NCI-H1105 (cell line): ENCODE data around the gene SORCS2.

Experiments
- DNase-seq: peaks from one replicate; lab custom pipeline; 2025; lab: John Stamatoyannopoulos, UW

SORCS2 gene

DNA sequence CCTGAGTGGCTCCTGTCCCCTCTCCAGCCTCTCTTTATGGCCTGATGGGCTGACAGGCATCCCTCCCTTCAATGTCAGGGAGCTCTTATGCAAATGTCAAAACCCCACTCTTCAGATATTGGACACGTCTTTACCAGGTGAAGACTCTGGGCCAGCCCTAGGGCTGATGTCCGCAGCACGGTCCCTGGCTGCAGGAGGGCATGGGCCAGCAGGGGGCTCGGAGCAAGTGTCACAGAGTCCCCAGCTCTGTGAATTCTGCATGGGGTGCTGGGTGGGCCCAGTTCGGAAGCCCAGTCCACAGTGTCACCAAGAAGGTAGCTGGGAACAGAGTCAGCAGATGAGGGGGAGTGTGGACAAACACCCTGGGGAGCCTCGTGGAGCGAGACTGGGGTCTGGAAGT, 282.0 kb downstream of the SORCS2 start:
- no peak for DNase-seq

DNA sequence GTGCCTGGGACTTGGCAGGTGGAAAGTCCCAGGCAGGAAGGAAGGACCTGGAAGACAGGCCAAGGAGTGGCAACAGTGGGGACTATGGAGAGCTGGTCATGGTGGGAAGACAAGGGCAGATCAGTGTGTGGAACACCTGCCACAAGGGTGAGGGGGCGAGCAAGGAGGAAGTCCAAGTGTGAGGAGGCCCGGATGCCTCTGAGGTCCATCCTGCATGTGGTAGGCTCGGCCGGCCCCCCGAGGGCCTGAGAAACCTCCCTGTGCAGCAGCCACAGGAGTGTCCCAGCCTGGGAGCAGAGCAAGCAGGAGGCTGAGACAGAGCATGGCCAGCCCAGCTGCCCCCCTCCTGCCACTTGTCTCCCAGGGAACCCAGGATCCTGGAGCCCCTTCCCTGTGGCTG, 282.9 kb downstream of the SORCS2 start:
- no peak for DNase-seq

DNA sequence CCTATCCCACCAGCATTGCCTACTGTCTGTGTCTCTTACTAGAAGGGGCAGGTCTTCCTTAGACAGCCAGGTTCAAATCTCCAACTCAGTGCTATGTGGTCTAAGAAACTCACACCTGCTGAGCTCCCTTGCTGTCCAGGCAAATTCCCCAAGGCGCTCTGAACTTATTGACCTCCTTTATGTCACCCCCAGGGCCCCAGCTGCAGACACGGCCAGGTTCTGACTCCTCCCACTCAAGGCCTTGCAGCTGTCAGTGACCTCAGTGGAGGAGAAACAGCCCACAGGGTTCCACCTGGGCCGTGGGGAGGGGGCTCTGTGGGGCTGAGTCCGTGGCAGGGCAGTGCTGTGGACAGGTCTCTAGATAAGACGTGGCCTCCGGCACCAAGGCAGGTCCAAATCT, 284.5 kb downstream of the SORCS2 start:
- DNase-seq = no peak

DNA sequence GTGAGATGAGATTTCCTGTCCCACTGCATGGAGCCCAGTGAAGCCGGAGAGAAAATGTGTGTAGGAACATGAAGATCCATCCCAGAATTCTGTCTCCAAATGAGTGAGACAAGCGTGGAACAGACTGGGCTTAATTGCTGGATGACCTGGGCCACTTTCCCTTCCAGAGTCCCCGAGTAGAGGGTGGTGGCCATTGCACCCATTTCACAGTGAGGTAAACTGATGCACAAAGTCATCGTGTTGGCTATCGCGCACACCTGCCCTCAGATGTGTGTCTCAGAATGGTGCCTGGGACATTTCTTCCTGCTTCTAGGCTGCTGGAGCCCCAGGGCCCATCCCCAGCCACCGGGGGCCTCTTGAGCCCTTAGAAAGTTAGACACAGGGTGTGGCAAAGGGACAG, 285.4 kb downstream of the SORCS2 start:
- no peak for DNase-seq

DNA sequence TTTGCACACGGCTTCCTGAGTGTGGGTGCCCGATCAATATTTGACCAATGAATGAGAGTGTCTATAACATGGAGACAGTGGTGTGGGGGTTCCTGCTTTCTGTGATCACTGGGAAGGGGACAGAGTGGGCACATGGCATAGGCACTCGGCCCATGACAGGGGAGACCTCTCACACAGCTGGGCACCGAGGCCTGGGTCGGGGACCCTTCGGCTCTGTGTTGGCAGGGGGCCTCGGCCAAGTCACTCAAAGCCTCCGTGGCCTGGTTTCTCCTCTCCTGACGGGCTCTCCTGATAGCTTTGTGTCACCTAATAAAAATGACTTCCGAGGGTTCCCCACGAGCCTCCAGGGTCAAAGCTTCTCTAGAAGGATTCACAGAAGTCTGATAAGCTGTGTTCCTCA, 286.3 kb downstream of the SORCS2 start:
- DNase-seq = no peak

DNA sequence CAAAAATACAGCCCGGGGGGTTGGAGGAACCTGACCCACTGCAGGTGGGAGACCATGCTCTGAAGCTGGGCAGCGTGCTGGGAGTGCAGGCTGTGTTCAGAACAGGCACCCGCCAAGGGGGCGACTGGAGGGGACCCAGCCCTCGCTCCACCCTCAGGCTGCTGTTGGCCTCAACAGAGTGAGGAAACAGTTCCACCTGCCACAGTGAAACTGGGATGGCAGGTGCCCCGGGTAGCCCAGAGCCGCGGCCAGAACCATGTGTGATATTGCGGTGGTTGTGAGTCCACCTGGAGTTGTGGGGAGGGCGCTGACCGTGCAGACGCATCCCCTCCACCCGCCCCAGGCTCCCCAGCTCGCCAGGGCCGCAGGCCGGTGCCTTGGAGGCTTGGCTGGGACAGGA, 288.1 kb downstream of the SORCS2 start:
- DNase-seq = no peak

DNA sequence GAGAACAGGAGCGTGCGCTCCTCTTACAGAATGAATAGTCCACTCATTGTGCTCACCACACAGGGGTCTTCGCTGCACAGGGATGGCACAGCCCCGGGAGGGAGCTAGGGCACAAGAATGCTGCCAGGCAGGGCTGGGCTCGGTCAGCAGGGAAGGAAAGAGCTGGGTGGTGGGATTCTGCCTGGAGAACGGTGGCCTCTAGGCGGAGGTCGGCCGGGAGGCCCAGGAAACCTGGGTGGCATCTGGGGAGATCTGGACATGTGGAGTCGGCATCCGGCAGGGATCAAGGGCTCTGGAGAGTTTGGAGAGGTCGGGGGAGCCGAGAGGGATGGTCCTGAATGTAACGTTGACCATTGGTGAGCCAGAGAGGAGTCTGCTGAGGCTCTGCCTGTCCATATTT, 288.9 kb downstream of the SORCS2 start:
- no peak for DNase-seq

DNA sequence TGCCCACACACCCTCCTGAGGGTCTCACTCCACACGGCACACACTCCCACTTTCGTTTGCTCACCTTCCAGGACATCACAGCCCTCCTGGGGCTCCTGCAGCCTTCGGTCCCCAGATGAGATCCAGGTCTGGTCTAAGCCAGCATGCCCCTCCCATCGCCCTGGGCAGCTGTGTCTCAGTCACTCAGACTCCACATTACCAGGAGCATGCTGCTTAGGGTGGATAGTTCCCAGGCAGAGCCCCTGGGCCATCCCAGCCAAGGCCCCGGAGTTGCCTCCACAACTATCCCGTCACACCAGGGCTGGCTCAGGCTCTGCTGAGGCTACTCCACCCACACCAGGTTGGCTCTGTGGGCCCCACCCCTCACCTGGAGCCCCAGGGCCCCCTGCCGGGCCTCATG, 292.8 kb downstream of the SORCS2 start:
- DNase-seq = no peak

DNA sequence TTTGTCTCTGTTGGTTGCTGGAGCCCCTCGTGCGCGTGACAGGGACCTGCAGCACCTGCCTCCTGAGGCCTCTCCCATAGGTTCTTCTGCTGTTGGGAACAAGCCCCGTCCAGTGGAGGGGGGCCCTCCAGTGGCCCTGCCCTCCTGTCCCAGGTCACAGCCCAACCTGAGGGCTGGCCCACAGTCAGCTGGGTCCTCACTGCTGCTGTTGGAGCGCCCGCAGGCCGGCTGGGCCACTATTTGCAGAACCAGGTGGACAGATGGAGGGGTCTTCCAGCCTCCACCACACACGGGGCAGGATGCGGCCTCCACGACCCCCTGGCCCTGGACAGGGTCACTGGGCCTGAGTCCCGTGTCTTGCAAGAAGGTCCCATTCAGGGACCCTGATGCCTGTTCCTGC, 293.8 kb downstream of the SORCS2 start:
- no peak for DNase-seq

DNA sequence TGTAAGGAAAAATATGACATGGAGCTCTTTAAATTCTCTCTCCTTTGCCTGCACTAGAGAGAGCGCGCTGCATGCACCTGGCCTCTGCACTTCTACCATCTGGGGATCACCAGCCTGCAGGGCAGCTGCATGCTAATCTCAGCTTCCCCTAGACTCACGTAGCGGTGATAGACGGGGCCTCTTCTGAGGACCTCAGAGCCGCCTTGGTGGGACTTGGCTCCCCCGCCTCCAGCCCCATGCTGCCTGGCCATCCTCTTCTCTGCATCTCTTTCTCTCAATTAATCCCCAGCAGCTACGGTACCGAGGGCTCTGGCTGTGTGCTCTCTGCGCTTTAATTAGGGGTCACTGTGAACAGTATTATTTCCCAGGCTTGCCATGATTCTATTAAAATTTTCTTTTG, 295.2 kb downstream of the SORCS2 start:
- DNase-seq = no peak

DNA sequence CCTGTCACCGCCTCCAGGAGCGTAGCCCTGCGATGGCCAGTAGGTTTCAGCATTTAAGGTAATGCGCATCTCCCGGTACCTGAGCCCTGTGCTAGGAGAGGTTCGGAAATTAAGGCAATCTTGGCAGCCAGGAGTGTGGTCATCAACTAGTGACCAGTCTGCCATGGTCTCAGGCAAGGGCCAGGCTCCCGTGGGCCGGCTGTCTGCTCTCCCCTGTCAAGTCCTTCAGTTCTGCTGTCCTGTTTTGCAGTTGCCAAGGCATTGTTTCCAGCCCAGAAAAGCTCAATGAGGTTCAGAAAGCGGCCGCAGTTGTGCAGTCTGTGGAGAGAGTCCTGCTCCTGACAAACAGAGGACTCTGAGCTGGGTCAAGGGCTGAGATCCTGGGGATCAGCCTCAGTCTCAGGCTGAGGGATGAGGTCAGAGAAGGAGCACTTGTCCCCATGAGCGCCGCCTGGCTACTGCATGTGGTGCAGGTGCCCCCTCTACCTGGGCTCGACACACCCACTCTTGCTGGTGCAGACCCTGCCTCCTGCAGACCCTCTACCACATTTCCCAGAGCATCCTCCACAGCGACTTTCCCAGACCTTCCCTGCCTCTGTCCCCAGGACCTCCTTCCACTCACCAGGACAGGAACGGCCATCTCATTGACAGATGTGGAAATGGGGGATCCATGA, 295.8 kb downstream of the SORCS2 start:
- DNase-seq = no peak

DNA sequence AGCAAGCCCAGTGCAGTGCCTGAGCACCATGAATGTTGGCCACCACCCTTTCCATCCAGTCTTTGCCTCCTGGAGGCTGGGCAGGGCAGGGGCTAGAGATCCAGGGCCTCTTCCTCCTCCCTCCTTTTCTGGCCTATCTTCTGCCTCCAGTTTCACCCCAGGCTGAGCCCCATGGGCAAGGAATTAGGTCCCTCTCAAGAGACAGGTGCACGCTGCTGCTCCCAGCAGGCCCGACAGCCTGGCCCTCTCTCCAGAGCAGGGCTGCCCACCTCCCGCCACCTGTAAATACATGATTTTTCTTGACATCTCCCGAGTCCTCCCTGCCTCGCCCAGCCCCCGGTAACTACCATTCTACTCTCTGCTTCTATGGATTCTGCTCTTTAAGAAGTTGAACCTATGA, 299.6 kb downstream of the SORCS2 start:
- DNase-seq = no peak

DNA sequence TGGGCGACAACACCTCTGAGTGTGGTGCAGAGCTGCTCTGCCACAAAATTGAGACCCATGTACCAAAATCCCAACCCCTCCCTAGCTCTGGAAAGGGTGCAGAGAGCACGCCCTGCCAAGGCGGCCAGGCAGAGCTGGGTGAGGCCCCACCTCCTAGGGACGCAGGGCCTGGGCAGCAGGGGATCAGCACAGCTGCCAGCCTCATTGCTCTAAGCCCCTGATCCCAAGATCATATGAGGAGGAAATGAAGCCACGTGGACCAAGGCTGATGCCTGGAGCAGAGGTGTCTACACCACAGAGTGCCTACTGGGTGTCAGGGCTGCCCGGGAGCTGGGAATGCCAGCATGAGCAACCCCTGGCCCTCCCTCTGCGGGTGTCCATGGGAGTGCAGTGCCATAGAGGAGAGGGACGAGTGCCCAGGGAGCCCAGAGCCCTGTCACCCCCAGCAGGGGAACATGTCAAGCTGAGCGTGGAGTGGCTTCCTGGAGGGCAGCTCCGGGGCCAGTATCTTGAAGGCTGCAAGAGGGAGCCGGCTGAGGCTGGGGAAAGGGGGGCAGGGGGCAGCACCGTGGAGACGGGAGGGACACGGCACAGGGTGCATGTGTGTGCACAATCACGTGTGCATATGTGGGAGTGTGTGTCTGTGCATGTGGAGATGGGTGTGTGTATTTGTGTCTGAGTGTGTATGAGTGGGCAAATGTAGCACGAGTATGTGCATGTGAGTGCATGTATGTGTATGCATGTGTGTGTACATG, 306.3 kb downstream of the SORCS2 start:
- DNase-seq = no peak

DNA sequence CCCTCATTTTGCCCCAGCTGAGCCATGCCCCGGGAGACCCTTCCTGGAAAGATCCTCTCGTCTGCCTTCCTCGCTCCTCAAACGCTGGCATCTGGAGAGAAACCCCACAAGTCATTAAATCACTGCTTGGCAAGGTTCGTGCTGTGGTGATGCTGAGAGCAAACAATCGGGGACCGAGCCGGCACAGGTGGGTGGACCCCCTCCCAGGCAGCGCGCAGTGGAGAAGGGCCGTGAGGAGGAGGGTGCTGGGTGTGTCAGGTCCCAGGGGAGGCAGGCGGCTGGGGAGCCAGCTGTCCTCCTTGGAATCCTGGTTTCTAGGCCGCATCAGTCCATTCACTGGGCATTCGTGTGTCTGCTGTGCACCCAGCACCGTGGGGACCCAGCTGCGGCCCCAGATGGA, 307.3 kb downstream of the SORCS2 start:
- DNase-seq = no peak

DNA sequence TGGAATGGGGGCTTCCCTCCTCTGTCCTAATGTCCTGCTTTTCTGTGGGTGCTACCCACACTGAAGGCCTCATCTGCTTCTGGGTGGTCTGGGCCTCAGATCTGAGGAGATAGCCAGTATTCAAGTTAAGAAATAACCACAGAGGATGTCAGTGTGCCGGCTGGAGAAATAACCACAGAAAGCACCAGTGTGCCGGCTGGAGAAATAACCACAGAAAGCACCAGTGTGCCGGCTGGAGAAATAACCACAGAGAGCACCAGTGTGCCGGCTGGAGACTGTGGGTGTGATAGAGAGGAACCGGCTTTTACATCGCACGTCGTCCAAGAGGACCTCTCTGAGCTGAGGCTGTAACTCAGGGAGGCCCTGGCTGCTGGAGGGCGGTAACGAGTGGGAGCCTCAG, 308.1 kb downstream of the SORCS2 start:
- DNase-seq = no peak

DNA sequence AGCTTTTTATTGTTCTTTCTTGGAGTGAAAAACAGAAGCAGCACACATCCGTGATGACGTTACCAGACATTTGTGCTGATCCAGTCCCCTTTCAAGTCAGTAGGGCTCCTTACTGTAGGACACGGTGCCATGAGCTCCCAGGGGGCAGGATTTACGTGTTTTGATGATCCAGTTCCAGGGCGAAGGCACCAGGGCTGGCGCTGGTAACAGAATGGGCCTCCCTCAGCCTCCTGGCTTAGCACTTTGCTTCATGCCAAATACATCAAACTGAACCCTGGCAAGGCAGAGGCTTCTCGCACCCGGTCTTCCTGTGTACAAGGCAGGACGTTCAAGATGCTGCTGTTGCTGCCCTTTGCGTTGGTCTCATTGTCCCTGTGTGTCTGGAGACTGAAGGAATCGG, 309.0 kb downstream of the SORCS2 start:
- DNase-seq = no peak

DNA sequence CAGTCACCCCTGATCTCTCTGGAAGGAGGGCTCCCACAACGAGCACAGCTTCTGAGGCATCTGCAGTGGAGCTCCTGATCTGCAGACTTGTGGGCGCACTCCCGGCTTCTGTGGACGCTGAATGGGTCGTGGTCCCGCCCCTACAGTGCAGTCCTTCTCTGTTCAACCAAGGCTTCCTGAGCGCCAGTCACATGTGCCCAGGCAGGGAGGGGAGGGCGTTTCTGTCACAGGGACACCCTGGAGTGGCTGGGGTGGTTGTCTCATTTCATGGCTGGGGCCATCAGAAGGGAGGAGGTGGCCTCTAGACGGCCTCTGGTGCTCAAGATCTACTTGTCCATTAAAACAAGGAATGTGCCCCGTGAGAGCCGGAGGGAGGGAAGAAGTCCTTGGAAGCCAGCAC, 309.5 kb downstream of the SORCS2 start:
- no peak for DNase-seq

DNA sequence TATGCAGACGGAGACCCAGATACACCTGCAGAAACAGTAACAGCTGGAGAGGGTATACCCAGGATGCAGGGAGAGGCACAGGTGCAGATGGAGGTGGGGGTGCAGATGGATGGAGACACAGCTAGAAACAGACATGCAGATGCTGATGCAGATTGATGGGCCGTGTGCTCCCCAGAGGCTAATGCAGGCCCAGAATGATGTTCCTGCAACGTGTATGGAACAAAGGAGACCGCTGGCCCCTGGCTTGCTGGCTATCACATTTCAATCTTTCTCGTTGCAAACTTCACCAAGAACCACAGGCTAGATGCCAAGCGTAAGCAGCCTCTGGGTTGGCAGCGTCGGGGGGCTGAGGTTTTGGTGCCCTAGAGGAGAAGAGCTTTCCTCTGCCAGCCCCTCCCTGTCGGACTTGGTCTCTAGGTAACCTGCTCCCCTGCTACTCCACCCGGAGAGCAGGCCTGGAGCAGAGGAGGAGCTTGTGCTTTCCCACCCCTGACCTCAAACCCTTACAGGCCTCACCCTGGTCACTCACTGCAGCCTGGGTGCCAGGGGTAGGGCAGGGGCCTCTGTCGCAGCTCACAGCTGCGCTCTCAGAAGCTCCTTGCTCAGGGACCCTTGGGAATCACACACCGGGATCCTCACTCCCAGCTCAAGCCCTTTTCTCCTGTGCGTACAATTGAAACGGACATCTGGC, 311.4 kb downstream of the SORCS2 start:
- no peak for DNase-seq

DNA sequence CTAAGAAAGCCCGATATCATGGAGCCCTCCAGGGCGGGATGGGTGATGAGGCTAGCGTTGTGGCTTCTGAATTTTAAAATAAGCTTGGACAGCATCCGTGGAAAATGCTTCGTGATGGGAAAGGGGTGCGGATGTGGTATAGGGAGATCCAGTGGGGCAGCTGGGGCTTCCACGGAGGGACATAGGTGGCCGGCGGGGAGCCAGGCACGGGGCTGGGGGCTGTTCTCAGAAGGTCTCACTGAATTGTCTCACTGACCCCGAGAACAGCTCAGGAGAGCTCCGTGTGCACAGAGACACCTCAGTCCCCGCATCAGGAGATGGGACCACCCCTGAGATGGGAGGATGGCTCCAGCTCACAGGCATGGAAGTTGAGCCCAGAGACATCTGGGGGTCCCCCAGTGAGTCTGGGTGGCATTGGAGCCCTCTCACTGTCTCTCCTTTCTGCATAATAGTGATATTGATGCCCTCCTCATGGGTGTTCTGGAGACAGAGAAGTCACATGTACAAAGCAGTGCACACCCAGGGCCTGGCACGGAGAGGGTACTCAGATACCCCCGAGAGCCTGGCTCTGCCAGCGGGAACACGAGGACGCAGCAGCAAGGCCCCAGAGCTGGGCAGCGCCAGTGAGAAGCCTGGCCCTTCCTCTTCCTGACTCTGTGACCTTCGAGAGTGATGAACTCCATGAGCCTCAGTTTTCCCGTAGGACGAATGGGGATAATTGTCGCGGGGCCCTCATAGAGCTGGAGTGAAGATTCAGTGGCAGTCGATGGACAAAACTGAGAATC, 313.0 kb downstream of the SORCS2 start:
- DNase-seq = no peak

DNA sequence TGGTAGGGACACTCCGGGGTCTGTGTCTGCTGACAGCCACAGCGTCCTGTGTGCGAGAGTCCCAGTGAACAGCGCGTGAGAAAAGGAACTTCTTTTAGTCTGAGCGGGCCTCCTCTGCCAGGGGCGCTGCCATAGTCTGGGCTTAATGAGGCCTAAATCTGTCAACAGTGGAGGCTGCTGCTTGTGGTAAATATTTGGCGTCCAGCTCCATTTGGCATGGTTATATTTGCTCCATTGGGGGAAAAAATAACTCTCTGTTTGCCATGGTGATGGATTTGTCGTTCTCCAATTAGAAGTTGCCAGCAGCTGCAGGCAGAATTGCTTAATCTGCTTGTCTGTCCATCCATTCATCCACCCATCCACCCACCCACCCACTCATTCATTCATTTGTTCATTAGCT, 313.8 kb downstream of the SORCS2 start:
- no peak for DNase-seq

DNA sequence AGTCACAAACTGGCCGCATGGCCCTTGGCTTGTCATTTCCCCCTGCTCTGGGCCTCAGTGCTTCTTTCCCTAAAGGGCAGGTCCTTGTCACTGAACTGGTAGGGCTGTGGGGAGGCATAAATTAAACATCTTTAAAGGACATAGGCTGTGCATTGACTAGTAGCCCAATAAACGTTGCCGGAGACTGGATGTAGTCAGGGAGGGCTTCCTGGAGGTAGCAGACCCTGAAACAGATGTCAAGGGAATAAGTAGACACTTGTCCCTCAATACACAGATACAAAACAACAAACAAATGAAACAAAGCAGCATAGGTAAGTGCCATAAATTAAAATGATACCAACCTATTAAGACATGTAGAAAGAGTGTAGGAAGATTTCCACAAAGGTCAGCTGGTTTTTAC, 314.2 kb downstream of the SORCS2 start:
- DNase-seq = no peak

DNA sequence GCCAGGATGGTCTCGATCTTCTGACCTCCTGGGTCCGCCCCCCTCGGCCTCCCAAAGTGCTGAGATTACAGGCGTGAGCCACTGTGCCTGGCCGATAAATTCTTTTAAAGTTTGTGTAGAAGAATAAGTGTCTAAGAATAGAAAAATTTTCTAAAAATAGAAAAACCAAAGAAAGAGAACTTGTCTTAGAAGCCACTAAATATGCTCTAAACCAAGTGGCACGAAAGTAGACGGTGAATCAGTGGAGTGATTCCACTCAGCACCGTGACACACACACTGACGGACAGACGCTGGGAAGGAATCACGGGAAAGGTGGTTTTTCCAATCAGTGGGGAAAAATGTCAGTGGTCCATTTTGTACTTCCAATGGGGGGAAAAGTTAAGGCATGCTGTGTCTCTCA, 315.0 kb downstream of the SORCS2 start:
- DNase-seq = no peak

DNA sequence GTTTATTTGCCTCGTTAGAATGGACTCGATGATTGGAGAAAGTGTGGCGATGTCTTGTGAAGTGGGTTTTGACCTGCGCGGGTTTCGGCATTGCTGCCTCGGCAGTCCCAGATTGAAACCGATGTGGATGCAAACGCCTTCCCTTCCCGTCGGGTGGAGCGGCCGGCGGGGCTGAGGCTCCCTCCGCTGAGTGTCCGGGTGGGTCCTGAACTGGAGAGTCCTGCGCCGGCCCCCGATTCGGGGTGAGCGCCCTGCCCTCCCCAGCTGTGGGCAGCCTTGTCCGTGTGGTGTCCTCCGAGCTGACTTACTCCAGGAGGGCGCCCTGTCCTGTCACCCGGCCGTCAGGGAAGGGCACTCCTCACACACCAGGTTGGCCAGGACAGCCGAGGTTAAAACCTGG, 317.7 kb downstream of the SORCS2 start:
- DNase-seq = no peak
